HG03135 (cell line): ENCODE data around the gene GTF2A1.
"Not testable (repeated sequence)": the region's sequence is repeated elsewhere in the genome, so short reads cannot be mapped to it uniquely, and the experiment has no call there.

Experiments
- ATAC-seq: cut with Tn5 transposase; IDR thresholded peaks from one replicate; pipeline ENCODE4 v1.9.1; 2021; ENCODE audit warnings: mild to moderate bottlenecking, moderate library complexity; ENCODE audit not compliant: unreplicated experiment

GTF2A1 gene

DNA sequence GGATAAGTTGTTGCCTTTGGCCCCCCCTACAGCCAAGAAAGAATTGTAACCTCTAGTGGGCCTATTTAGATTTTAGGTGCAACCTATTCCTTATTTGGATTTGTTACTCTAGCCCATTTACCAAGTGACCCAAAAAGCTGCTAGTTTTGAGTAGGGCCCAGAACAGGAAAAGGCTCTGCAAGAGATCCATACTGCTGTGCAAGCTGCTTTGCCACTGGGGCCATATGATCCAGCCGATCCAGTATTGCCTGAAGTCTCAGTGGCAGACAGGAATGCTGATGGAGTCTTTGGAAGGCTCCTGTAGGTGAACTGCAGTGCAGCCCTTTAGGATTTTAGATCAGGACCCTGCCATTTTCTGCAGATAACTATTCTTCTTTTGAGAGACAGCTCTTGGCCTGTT lies 12.9 kb upstream of the GTF2A1 start:
- ATAC-seq = no peak

DNA sequence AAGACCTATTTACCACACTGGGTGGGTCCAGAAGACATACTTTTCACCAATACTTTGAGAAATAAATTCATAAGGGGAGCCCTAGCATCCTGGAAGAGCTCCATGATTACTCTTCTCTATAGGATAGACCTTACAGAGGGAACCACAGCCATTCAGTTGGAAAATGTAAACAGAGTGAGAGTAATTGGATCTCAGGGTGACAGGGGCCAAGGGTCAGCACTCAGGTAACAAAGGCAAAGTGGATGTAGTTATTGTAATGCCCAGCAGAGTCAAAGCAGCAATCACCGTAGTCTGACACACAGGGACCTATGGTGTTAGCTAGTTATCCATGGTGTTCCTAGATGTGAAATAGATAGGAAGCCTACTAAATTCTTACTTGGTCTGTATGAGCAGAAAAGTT lies 10.8 kb upstream of the GTF2A1 start:
- no peak for ATAC-seq

DNA sequence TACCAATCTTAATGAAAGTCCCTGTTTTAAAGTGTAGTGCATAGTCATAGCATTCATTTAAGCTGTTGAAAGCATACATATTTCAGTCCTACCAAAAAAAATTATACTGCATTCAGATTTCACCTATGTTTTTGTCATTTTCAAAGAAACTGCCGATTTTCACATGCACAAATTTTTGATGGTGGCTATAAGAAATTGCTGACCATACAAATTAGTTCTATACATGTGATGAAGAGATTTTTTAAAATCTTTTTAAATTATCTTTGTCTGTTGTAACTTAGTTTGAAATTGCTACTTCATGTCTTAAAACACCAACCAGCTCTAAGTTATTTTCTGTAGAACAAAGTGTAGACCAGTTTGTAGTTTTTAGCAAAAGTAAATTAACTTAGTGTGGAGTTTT lies 3.5 kb upstream of the GTF2A1 start:
- ATAC-seq = no peak

DNA sequence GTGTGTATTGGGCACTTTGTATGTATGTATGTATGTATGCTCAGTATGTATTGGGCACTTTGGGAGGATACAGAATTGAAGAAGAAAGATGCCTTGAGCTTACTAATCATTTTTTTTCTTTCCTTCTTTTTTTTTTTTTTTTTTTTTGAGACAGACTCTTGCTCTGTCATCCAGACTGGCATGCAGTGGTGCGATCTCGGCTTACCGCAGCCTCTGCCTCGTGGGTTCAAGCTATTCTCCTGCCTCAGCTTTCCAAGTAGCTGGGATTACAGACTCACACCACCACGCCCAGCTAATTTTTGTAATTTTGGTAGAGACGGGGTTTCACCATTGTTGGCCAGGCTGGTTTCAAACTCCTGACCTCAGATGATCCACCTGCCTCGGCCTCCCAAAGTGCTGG lies 3.0 kb upstream of the GTF2A1 start:
- not testable (repeated sequence) for ATAC-seq

DNA sequence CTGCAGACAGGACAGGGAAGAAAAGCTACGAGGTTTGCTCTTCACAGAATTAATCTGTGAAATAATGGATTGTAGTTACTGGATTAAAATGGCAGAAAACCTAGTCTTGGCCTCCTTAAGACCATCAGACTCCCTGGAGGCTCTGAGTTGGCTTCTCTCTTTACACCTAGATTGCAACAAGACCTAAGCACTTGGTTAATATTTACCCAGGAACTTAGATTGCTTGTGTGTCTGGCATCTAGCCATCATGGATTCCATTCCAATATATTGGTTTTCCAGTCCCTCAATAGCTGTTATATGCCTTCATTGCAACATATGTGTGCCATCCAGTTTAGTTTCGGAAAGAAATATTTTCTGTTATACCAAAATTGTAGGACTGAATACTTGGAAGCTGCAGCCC lies 1.9 kb upstream of the GTF2A1 start:
- ATAC-seq = no peak

DNA sequence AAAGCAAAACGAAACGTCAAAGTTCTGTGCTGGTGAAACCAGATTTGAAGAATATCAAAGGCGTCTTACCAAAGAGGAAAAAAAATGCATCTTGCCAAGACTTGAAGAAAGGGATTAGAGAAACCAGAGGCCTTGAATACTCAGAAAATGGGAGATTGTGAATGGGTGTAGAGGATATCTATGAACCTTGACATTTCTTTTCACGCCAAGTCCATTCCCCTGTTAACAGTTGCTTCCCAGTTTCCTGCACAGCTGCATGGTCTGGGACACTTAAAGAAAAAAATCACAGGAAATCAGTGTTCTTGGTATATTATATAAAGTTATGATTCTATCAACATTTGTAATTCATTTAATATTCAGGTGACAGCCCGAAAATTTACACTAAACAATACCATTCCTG lies 1.4 kb upstream of the GTF2A1 start:
- no peak for ATAC-seq

DNA sequence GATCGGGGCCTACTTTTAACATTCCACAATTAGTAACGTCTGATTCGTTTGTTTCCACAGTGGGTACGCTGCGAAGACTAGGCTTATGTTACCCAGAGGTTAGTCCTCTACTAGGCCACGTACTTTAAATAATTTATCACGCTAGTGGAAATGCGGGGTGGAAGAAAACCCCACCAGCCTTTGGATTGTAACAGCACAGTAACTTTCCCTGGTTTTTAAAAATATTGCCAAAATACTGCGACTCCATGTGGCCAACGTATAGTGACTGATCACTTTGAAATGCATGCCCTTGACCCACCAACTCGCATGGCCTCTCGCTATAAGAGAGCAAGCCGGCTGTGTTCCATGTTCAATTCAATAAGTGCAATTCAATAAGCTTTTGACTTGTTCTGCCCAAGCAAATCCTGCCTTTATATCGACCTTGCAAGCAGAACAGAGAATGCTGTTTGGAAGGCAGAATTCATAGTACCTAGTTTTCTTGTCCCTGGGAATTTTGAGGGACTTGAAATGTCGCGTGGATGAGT lies 882 bp upstream of the GTF2A1 start:
- ATAC-seq = no peak

DNA sequence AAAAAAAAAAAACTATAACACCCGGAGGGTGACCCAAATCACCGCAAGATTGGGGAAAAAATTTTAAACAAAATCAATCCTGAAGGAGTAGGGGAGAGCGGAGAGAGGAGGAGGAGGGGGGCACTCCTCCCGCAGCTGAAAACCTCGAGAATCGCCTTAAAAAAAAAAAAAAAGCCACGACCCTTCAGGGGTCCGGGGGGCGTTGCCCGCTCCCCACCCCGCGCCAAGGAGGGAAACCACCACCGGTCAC lies 254 bp downstream of the GTF2A1 start:
- no peak for ATAC-seq

DNA sequence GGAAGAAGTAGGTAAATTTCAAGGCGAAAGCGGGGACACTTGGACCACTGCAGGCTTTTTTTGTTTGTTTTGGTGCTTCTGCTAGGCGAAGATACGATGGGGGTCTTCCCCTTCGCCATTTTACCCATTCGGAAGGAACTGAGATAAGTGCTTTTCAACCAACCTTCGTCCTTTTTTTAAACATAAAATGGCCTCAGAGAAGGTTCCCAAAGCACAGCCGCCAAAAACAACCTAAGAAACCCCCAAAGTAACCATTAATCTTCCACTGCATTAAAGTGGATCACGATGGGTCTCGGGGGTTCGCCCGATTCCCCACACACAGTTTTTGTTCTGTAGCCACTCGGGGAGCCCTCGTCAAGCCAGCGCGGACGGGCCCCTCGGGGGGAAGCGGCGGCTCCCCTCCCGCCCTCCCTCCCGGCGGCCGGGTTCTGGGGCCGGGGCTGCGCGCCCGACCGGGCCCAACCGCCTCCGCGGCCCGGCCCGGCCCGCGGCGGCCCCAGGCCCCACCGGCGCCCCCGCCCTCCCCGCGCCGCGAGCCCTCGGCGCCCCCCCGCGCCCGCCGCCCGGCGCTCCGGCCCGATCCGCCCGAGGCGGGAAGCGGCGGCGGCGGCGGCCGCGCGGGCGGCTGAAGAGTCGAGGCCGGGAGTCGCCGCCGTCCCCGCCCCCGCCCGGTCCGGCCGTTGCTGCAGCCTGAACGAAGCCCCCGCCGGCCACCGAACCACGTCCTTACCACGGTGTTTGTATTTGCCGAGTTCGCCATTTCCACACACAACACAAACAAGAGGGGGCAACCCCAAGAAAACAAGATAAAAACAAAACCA lies 790 bp downstream of the GTF2A1 start:
- no peak for ATAC-seq

DNA sequence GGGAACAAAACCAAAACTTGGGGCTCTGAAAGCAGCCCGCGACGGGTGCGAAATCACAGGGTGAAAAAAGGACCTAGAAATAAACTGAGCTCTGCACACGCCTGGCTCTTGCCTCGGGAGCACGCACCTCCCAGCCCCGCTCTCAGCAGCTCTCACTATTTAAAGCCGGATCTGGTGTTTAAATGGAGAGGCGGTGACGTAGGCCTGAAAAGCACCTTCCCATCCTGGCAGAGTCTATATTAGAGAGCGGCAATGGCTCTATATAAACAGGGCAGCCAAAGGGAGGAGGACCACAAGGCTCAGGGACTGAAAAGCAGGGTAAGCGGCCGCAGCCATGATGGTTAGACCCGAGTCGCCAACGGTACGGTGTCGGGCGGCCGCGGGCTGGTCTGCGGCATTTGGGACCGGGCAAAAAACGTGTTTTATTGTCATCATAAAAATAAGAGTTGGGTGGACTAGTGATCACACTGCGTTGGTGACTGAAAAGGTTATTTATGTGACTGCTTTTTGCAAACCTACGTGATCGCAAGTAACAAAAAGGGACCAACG lies 1.5 kb downstream of the GTF2A1 start:
- peak; percentile 51 for ATAC-seq

DNA sequence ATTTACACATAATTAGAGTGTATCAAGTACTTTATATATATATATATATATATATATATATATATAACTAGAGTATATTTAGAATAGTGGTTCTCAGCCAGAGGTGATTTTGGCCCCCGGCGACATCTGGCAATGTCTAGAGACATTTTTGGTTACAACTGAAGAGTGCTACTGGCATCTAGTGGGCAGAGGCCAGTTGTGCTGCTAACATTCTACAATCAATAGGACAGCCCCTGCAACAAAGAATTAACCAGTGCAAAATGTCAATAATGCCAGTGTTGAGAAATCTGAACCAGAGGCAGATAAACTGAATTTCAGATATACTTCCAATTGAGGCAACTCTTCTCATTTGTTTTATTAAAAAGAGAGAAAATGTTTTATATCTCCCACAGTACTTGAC lies 8.9 kb downstream of the GTF2A1 start:
- ATAC-seq = peak; percentile 69

DNA sequence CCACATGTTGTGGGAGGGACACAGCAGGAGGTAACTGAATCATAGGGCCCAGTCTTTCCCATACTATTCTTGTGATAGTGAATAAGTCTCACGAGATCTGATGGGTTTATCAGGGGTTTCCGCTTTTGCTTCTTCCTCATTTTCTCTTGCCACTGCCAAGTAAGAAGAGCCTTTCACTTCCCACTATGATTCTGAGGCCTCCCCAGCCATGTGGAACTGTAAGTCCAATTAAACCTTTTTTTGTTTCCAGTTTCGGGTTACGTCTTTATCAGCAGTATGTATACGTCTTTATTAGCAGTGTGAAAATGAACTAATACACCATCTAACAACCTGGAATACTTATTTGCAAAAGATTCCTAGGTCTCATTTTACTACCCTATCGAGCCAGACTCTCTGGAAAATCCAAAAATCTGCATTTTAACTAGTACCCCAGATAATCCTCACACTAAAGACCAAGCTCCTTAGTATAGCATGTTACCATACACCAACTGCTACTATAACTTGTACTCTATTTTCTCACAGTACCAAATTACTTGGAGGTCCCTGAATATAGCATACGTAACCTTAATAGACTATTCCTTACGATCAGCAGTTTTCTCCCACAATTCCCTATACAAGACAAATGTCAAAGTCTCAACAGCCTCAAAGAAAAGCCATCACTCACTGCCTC lies 11.5 kb downstream of the GTF2A1 start:
- ATAC-seq = no peak

DNA sequence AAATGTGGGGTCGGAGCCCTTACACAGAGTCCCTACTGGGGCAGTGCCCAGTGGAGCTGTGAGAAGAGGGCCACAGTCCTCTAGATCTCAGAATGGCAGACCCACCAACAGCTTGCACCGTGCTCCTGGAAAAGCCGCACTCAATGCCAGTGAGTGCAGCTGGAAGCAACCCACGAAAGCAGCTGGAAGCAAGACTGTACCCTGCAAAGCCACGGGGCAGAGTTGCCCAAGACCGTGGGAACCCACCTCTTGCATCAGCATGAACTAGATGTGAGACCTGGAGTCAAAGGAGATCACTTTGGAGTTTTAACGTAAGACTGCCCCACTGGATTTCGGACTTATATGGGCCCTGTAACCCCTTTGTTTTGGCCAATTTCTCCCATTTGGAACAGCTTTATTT lies 12.3 kb downstream of the GTF2A1 start:
- ATAC-seq = no peak

DNA sequence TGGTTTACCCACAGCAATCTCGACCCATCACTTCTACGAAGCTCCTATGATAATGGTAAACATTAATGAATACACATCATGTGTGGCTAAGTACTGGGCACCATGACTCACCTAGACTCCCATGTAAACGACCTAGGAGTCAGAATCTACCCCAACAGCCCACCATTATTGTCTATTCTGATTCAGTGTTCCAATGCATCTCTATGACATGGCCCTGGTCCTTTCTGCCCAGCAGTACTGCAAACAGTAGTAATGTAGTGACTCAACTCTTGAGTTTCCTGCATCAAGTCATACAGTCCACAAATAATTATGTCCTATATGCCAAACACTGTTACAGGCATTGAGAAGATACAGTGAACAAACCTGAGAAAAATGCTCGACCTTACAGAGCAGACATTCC lies 14.6 kb downstream of the GTF2A1 start:
- ATAC-seq = no peak

DNA sequence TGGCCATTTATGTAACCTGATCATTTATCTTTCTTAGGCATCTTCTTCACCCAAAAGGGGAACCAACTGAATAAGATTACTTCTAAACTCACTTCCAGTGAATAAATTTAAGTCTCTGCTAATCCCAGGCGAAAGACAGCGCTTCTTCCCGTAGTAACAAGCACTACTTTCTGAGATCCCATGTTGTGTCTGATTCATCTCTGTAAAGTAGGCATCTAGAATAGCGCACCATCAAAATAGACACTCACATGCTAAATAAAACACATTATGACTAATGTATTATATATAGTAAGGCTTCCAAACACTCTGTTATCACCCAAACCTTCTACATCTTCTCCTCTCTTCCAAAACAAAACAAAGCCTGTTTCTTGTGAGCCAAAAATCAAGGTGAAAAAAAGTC lies 15.1 kb downstream of the GTF2A1 start:
- no peak for ATAC-seq

DNA sequence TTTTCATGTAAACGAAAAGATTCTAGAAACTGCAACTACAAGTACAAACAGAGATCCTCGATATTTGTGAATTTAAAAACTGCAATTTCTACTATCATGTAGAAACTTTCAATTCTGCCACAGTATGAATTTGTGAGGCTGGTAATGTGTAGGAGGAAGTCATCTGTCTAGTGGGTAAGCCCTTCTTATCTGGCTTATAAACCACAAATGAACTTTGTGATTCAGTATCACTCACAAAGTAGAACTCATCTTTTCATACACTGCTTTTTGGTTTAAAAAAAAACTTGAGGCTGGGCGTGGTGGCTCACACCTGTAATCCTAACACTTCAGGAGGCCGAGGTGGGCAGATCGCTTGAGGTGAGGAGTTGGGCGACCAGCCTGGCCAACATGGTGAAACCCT lies 20.7 kb downstream of the GTF2A1 start:
- no peak for ATAC-seq

DNA sequence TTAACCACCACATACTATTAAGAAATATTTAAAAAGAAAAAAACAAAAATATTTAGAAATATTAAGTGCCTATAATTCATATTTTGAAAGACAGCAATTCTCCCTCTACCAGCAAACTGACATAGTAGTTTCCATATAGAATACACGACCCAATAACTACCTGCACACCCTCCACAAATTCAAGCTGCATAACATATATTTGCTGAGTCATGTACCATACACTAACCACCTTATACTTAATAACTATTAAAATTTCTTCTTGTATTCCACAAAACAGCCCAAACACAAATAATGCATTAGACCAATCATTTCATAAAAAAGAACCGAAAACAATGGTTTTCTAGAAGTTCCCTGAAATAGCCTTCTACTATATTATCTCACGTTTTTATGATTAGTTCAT lies 21.7 kb downstream of the GTF2A1 start:
- no peak for ATAC-seq

DNA sequence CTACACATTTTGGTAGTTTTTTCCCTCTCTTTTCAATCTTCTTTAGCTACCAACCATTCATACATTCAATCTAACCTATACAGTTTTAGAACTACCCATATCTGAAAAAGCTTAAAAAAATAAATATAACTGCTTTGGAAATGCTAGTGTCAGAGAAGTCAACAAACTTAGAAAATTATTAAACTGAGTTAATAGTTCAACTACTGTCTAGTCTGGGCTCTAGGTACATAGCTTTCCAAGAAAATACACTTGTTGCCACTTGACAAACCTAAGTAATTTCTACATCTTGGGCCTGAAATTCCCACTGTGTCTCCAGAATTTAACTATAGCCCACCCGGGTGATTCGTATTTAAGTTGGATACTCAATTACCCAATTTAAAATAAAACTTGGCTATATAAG lies 22.1 kb downstream of the GTF2A1 start:
- no peak for ATAC-seq

DNA sequence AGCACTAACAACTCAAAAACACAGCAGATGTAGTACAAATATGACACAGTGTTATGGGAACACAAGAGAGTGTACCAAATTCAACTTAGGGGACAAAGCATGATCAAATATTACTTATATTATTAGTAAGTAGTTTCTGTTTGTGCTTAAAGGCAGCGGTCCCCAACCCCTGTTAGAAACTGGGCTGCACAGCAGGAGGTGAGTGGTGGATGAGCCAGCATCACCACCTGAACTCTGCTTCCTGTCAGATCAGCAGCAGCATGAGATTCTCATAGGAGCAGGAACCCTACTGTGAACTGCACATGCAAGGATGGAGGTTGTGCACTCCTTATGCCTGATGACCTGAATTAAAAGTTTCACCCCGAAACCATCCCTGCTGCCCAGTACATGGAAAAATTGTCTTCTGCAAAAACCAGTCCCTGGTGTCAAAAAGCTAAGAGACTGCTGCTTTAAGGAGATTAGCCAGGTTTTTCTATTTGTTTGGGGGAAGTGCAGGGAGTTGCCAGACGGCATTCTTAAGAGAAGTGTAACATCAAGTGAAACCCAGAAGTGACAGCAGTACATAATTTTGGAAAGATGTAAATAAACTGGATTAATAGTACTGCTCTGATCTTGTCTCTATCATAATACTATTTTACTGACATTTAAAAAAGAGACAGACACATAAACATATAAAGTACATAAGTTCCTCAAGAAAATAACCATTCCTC lies 26.7 kb downstream of the GTF2A1 start:
- ATAC-seq = no peak

DNA sequence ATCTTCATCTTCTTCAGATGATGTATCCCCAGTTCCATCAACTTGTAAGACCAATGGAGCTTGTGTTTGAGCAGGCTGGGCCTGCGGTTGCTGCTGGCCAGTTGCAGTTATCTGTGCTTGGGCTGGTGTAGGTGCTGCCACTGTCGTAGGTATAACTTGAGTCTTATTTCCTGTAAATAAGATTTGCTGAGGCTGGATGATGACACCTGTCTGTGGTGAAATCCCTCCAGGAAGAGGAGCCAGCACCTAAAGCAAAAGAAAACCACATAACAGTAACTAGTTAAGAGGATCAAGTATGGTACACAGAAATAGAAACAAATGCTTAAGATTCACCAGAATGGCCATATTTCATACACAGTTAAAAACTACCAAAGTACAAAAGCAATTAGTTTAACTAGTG lies 28.2 kb downstream of the GTF2A1 start:
- no peak for ATAC-seq

DNA sequence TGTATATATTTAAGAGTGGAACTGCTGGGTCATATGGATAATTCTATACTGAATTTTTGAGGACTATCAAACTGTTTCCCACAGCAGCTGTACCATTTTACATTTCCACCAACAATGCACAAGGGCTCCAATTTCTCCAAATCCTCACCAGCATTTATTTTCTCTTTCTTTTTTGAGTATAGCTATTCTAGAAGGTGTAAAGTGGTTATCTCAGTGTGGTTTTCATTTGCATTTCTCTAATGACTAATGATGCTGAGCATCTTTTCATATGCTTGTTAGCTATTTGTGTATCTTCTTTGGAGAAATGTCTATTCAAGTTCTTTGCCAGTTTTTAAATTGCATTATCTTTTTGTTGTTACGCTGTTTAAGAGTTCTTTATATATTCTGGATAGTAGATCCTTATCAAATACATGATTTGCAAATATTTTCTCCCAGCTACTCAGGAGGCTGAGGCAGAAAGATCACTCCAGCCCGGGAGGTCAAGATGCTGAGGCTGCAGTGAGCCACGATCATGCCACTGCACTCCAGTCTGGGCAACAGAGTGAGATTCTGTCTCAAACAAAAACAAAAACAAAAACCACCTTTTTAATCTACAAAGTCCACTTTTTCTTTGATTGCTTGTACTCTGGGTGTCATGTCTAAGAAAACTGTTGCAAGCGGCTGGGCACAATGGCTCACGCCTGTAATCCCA lies 32.8 kb downstream of the GTF2A1 start:
- peak; percentile 88 for ATAC-seq
